Activated CD8-positive, alpha-beta memory T cell treated with anti-CD3 and anti-CD28 coated beads, Interleukin-2, amount 50 U/mL, for 4 hours (primary cell): Measurements from ENCODE around the gene ATRN.
"Not testable (repeated sequence)": the region's sequence is repeated elsewhere in the genome, so short reads cannot be mapped to it uniquely, and the experiment has no call there.

Experiments used
- DNase-seq: peaks from one replicate; pipeline ENCODE4 v3.0.0-alpha.2; 2020

The ATRN gene

GRCh38 chr20:3470627-3471396, at the start of gene ATRN:
TSS of gene ATRN (plus strand) at chr20:3471018. CDS start at chr20:3471108, 90 bp downstream.
- peak; percentile 92 for DNase-seq

GRCh38 chr20:3421985-3422384, 48.8 kb upstream of the ATRN start:
- DNase-seq: no peak

DNA sequence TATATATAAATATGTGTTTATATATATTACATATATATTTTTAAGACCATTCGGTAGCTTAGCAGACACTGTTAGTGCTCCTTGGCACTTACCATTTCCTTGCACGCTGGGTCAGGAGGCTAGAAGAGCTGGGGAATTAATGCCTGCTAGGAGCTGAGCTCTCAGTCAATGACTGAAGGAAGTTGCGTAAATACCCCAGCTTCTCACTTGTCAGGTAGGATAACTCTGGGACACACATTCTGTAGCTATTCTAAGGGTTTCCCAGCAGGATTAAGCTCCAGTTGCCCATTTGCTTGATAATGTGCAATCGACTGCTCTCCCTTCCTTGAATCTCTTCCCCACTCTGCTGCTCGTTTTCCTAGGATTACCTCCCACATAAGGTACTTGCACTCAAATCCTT, 47.7 kb upstream of the ATRN start:
- DNase-seq: no peak

DNA sequence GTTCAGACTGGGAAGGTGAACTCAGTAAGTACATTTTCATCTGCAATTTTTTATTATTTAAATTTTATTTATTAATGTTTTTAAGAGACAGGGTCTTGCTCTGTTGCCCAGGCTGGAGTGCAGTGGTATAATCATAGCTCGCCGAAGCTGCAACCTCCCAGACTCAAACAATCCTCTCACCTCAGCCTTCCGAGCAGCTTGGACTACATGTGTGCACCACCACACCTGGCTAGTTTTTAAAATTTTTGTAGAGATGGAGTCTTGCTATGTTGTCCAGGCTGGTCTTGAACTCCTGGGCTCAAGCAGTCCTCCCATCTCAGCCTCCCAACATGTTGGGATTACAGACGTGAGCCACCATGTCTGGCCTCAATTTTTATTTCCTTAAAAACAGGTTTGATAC, 44.1 kb upstream of the ATRN start:
- DNase-seq: not testable (repeated sequence)

DNA sequence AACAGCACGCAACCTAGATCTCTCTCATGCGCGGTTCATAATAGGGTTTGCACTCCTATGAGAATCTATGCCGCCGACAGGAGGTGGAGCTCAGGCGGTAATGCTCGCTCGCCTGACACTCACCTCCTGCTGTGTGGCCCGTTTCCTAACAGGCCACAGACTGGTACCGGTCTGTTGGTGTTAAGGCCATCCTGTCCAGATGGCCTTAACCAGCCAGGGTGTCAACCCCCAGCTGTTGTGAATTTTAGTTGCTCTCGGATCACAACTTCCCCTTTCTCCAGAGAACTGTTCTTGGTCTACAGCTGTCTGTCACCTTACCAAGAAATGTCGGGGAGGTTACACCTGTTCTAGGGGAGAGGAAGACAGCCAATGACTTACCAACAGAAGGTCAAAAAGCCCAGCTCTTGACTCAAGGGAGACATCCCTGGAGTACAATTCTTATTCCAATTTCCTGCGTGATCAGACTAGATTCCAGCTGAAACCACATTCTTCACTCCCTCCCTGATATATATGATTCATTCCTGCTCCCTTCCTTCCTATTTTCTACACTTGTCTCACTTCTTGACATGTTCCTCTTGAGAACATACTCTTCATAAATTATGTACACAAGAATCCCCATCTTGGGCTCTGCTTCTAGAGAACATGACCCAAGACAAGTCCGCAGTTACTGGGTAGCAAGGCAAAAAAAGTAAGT, 40.3 kb upstream of the ATRN start:
- DNase-seq: no peak

DNA sequence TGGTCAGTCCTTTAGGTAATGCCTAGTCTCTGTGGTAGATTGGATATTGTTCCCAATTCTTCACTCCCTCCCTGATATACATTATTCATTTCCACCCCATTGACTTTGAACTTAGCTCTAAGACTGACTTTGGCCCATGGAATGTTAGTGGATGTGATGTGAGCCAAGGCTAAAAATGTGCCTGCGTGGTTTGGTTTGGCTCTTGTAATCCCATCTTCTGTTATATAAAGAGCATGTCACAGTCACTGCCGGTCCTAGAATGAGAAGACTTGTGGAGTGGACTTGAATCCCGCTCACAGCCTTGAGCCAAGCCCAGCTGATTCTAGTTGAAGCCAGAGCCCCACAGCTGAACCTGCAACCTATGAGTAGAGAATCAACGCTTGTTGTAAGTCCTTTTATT, 39.7 kb upstream of the ATRN start:
- DNase-seq: no peak

GRCh38 chr20:3432844-3433243, 38.0 kb upstream of the ATRN start:
- DNase-seq: no peak

- DNase-seq: no peak
Observed at GRCh38 chr20:3433744-3434143, 37.1 kb upstream of the ATRN start.

- no peak for DNase-seq
Observed at GRCh38 chr20:3434232-3434631, 36.6 kb upstream of the ATRN start.

DNA sequence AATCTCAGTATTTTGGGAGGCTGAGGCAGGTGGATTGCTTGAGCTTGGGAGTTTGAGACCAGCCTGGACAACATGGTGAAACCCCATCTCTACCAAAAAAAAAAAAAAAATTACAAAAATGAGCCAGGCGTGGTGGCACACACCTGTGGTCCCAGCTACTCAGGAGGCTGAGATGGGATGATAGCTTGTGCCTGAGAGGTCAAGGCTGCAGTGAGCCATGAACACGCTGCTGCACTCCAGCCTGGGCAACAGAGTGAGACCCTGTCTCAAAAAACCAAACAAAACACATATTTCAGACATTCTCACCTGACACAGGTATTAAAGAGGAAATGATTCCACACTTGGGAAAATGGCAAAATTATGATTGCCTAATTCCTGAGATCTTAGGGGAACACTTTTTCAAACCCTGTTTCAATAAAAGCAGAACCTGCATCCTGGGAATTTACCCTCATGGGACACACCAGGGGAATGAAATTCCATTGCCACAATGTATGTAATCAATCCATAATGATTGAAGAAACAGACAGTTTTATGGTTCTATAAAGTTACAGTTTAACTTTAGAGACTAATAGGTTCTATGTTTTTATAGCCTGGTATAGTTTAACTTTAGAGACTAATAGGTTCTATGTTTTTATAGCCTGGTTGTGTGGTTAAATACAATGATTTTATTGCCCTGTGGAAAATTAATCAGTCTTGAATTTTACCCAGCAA, 33.8 kb upstream of the ATRN start:
- DNase-seq: no peak

DNA sequence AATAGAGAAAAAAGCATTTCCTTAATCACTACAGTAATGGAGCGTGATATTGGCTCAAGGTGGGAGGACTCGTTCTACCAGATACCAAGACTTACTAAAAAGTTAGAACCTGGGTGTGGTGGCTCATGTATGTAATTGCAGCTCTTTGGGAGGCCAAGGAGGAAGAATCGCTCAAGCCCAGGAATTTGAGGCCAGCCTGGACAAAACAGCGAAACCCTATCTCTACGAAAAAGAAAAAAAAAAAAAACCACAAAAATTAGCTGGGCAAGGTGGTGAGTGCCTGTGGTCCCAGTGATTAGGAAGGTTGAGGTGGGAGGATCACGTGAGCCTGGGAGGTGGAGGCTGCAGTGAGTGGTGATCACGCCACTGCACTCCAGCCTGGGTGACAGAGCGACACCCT, 24.0 kb upstream of the ATRN start:
- DNase-seq: no peak

- no peak for DNase-seq
Observed at GRCh38 chr20:3447321-3447720, 23.5 kb upstream of the ATRN start.

DNA sequence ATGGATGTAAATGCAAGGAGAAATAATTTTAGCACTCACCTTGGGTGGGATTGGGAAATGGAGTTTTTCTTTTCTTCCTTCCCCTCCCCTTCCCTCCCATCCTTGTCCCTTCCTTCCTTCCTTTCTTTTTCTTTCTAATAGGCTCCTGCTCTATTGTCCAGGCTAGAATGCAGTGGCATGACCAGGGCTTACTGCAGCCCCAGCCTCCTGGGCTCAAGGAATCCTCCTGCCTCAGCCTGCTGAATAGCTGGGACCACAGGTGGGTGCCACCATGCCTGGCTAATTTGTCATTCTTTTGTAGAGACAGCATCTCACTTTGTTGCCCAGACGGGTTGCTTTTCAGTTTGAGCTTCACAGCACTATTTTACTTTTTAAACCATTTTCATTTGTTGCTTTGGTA, 21.5 kb upstream of the ATRN start:
- DNase-seq: no peak

GRCh38 chr20:3452136-3452535, 18.7 kb upstream of the ATRN start:
- no peak for DNase-seq

- no peak for DNase-seq
Observed at GRCh38 chr20:3452690-3453089, 18.1 kb upstream of the ATRN start.

GRCh38 chr20:3454831-3455230, 16.0 kb upstream of the ATRN start:
- DNase-seq: no peak

- no peak for DNase-seq
Observed at GRCh38 chr20:3456648-3457047, 14.2 kb upstream of the ATRN start.

DNA sequence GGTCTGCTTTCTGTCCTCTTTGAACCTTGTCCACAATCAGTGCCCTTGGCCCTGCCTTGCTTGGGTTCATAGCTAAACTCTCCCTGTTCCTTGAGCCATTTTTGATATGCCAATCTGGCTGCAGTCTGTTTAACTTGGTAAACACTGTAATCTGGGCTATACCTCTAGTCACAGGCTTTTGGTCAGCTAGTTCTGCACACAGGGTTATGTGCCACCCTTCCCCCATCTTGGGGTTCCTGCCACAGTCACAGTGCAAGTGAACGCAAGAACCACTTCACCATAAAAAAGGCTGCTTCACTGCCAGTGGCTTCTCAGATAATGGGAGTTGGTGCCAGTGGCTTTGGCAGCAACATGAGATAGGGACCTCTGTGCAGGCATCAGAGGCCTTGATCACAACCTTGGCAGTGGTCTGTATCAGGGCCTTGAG, 10.9 kb upstream of the ATRN start:
- no peak for DNase-seq

DNA sequence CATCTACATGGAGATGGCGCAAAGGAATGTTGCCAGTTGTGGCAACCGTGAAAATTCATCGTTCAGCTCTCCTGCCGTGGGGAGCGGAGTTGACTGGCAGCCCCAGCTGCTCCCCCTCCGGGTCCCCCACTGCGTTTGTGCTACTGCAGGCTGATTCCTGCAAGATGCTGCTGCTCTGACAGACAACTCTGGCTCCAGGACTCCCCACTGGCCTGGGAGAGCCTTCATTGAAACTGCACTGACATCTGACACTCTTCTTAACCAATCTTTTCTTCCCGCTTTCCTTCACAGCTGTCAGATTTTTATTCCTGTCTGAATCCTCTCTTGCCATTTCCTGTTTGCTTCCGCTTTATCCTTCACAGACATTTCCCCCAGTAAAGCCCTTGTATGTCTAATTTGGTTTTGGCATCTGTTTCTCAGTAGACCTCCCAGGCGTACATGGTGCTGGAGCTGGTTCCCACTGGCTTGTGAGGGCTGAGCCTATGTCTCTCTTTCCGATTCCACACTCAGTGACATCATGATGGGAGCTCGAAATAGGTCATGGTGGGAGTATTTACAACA, 9.5 kb upstream of the ATRN start:
- DNase-seq: no peak

- no peak for DNase-seq
Observed at GRCh38 chr20:3461911-3462677, 8.7 kb upstream of the ATRN start.

- no peak for DNase-seq
Observed at GRCh38 chr20:3464166-3464565, 6.7 kb upstream of the ATRN start.

GRCh38 chr20:3465301-3465700, 5.5 kb upstream of the ATRN start:
- DNase-seq: no peak

- no peak for DNase-seq
Observed at GRCh38 chr20:3470208-3470626, 601 bp upstream of the ATRN start.
